ENCODE data around the gene FBXL22.

The FBXL22 gene

GRCh38 chr15:63573533-63573932 lies 23.7 kb upstream of the FBXL22 start:
- Histone ChIP-seq H3K9me2 (replicated peaks; ENCODE audit: control insufficient read depth, low read length) (no peaks in the 10 kb centered on the region), H4K20me1 (ENCODE audit: control insufficient read depth, insufficient read depth, low read depth, low read length) (no peaks in the 10 kb centered on the region), H3K4me1 (ENCODE audit: control insufficient read depth, low read length) (no peaks in the 10 kb centered on the region), H3K9me3 (ENCODE audit: control insufficient read depth, insufficient read depth, low read length) (no peaks in the 10 kb centered on the region), H3K79me2 (ENCODE audit: control insufficient read depth, low read length) (no peaks in the 10 kb centered on the region), H3K27ac (ENCODE audit: low read depth, low read length) (no peak overlapping the region), H3F3A (ENCODE audit: control insufficient read depth, insufficient read depth) (0 out of 2 replicates have a peak, but pooled peaks cover under 1% of the 10 kb centered on the region), H3K4me2 (ENCODE audit: low read length) (no peak overlapping the region), H3K27me3 (ENCODE audit: control insufficient read depth, low read length) (no peaks in the 10 kb centered on the region), H3K36me3 (ENCODE audit: control insufficient read depth, low read length) (peaks cover 56% of the 10 kb centered on the region), H3K4me3 (ENCODE audit: low read length) (no peak overlapping the region)
- TF ChIP-seq EZH2phosphoT487 (IDR thresholded peaks at IDR 0.05; ENCODE audit: borderline replicate concordance, low read length): no peak
- TF ChIP-seq CTCF (IDR thresholded peaks at IDR 0.05; ENCODE audit: low read depth, low read length, poor library complexity, severe bottlenecking): no peak

GRCh38 chr15:63575312-63575711 lies 21.9 kb upstream of the FBXL22 start:
- Histone ChIP-seq H3F3A (ENCODE audit: control insufficient read depth, insufficient read depth) (peaks cover 9% of the 10 kb centered on the region; the same call in 1 of the 2 replicates), H3K27ac (ENCODE audit: low read depth, low read length) (no peak overlapping the region), H3K4me3 (ENCODE audit: low read length) (no peak overlapping the region), H3K27me3 (ENCODE audit: control insufficient read depth, low read length) (no peaks in the 10 kb centered on the region), H4K20me1 (ENCODE audit: control insufficient read depth, insufficient read depth, low read depth, low read length) (no peaks in the 10 kb centered on the region), H3K9me3 (ENCODE audit: control insufficient read depth, insufficient read depth, low read length) (no peaks in the 10 kb centered on the region), H3K9me2 (replicated peaks; ENCODE audit: control insufficient read depth, low read length) (no peaks in the 10 kb centered on the region), H3K4me2 (ENCODE audit: low read length) (no peak overlapping the region), H3K4me1 (ENCODE audit: control insufficient read depth, low read length) (no peaks in the 10 kb centered on the region), H3K36me3 (ENCODE audit: control insufficient read depth, low read length) (peaks cover 49% of the 10 kb centered on the region), H3K79me2 (ENCODE audit: control insufficient read depth, low read length) (no peaks in the 10 kb centered on the region)
- no peak for TF ChIP-seq EZH2phosphoT487 (IDR thresholded peaks at IDR 0.05; ENCODE audit: borderline replicate concordance, low read length)
- TF ChIP-seq CTCF (IDR thresholded peaks at IDR 0.05; ENCODE audit: low read depth, low read length, poor library complexity, severe bottlenecking): no peak

GRCh38 chr15:63576441-63576840 lies 20.7 kb upstream of the FBXL22 start:
- no peak overlapping the region for H3K27ac ChIP-seq (ENCODE audit: low read depth, low read length)
- peaks cover 43% of the 10 kb centered on the region for H3K36me3 ChIP-seq (ENCODE audit: control insufficient read depth, low read length)
- no peaks in the 10 kb centered on the region for H3K9me2 ChIP-seq (replicated peaks; ENCODE audit: control insufficient read depth, low read length)
- no peaks in the 10 kb centered on the region for H3K9me3 ChIP-seq (ENCODE audit: control insufficient read depth, insufficient read depth, low read length)
- no peak overlapping the region for H3K4me3 ChIP-seq (ENCODE audit: low read length)
- no peak for TF ChIP-seq EZH2phosphoT487 (IDR thresholded peaks at IDR 0.05; ENCODE audit: borderline replicate concordance, low read length)
- TF ChIP-seq CTCF (IDR thresholded peaks at IDR 0.05; ENCODE audit: low read depth, low read length, poor library complexity, severe bottlenecking): no peak
- H3F3A ChIP-seq (ENCODE audit: control insufficient read depth, insufficient read depth): peaks cover 9% of the 10 kb centered on the region; the same call in 1 of the 2 replicates
- no peaks in the 10 kb centered on the region for H3K27me3 ChIP-seq (ENCODE audit: control insufficient read depth, low read length)
- H3K4me1 ChIP-seq (ENCODE audit: control insufficient read depth, low read length): no peaks in the 10 kb centered on the region
- H4K20me1 ChIP-seq (ENCODE audit: control insufficient read depth, insufficient read depth, low read depth, low read length): no peaks in the 10 kb centered on the region
- H3K4me2 ChIP-seq (ENCODE audit: low read length): no peak overlapping the region
- no peaks in the 10 kb centered on the region for H3K79me2 ChIP-seq (ENCODE audit: control insufficient read depth, low read length)

Data from DOHH2 (cell line).